OCI-LY1 (cell line): ENCODE measurements around the gene BTNL9.

ENCODE experiments used
- CTCF ChIP-seq: fragments of 200-600 bp; sonication (generic), shearing (Covaris generic); IDR thresholded peaks from 2 replicates; pipeline ENCODE4 v1.5.1; 2017; ENCODE audit warnings: mild to moderate bottlenecking, antibody characterized with exemption, low read length, moderate library complexity, mixed read lengths
- EZH2 ChIP-seq: fragments of 200-600 bp; sonication (generic), shearing (Covaris generic); IDR thresholded peaks from 2 replicates; pipeline ENCODE4 v1.8.0; 2017; ENCODE audit warnings: borderline replicate concordance, mixed run types, mild to moderate bottlenecking, antibody characterized with exemption, low read length, moderate library complexity, mixed read lengths

DNA sequence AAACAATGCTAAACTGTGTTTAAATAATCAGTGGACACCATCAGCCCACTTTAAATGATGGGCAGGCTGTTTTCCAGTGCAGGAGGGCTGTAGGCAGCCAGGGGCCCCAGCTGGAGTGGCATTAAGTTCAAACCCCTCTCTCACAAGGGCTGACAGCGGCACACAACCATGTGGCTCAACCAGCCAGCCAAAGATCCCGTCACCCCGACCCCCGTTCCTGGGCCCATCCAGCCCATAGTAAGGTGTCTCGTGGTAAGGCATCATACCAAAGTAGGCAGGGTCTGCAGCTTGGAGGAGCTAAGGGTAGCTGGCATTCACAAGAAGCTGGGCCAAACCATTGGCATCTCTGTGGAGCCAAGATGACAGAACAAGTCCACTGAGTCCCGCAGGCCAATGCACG, 24.9 kb downstream of the BTNL9 start:
- TF ChIP-seq EZH2 (no peak), CTCF (no peak)
